Ishikawa (cell line): ENCODE results near the gene BMPER.

Experiments used
- CEBPB ChIP-seq: IDR thresholded peaks from 2 replicates; pipeline ENCODE4 v1.6.1; 2012
- CREB1 ChIP-seq: IDR thresholded peaks from 2 replicates; pipeline ENCODE4 v1.6.1; 2012; ENCODE audit warnings: low read depth
- EGR1 ChIP-seq: IDR thresholded peaks from 2 replicates; pipeline ENCODE4 v1.6.1; 2012
- EP300 ChIP-seq: IDR thresholded peaks from 2 replicates; pipeline ENCODE4 v1.6.1; 2012; ENCODE audit warnings: borderline replicate concordance
- FOXM1 ChIP-seq: IDR thresholded peaks from 2 replicates; pipeline ENCODE4 v1.6.1; 2012; ENCODE audit warnings: low read depth, borderline replicate concordance
- MAX ChIP-seq: IDR thresholded peaks from 2 replicates; pipeline ENCODE4 v1.6.1; 2012
- NFIC ChIP-seq: IDR thresholded peaks from 2 replicates; pipeline ENCODE4 v1.6.1; 2012
- RAD21 ChIP-seq: IDR thresholded peaks from 2 replicates; pipeline ENCODE4 v1.6.1; 2012; ENCODE audit warnings: low read depth
- REST ChIP-seq: IDR thresholded peaks from 2 replicates; pipeline ENCODE4 v1.6.1; 2012; ENCODE audit warnings: low read depth, mild to moderate bottlenecking
- TAF1 ChIP-seq: IDR thresholded peaks from 2 replicates; pipeline ENCODE4 v1.6.1; 2012; ENCODE audit warnings: low read depth, mild to moderate bottlenecking
- TCF12 ChIP-seq: IDR thresholded peaks from 2 replicates; pipeline ENCODE4 v1.6.1; 2012; ENCODE audit warnings: low read depth
- TEAD4 ChIP-seq: IDR thresholded peaks from 2 replicates; pipeline ENCODE4 v1.6.1; 2012
- USF1 ChIP-seq: IDR thresholded peaks from 2 replicates; pipeline ENCODE4 v1.6.1; 2012
- YY1 ChIP-seq: IDR thresholded peaks from 2 replicates; pipeline ENCODE4 v1.6.1; 2012; ENCODE audit warnings: low read depth
- ZBTB7A ChIP-seq: IDR thresholded peaks from 2 replicates; pipeline ENCODE4 v1.6.1; 2012; ENCODE audit warnings: low read depth

Gene BMPER

GRCh38 chr7:33887266-33887975 lies 17.9 kb upstream of the BMPER start:
- TF ChIP-seq CREB1 = no peak
- no peak for TF ChIP-seq USF1
- no peak for TF ChIP-seq TEAD4
- no peak for TF ChIP-seq MAX
- TF ChIP-seq NFIC = no peak
- no peak for TF ChIP-seq REST
- no peak for TF ChIP-seq EP300
- no peak for TF ChIP-seq TCF12
- TF ChIP-seq TAF1 = no peak

- TF ChIP-seq NFIC (no peak), TCF12 (no peak), EGR1 (no peak), FOXM1 (no peak), MAX (no peak), TAF1 (no peak), TEAD4 (no peak), CEBPB (no peak), EP300 (no peak), CREB1 (no peak), RAD21 (no peak), YY1 (no peak)
Measured at GRCh38 chr7:33888166-33888565, 17.2 kb upstream of the BMPER start.

- TF ChIP-seq ZBTB7A = no peak
- TF ChIP-seq CREB1 = no peak
- TF ChIP-seq TAF1 = no peak
- TF ChIP-seq EP300 = no peak
- TF ChIP-seq MAX = no peak
- no peak for TF ChIP-seq USF1
- no peak for TF ChIP-seq YY1
- no peak for TF ChIP-seq REST
- no peak for TF ChIP-seq TEAD4
- no peak for TF ChIP-seq EGR1
- no peak for TF ChIP-seq NFIC
- TF ChIP-seq TCF12 = no peak
- TF ChIP-seq FOXM1 = no peak
- no peak for TF ChIP-seq RAD21
- TF ChIP-seq CEBPB = no peak
Measured at GRCh38 chr7:33892945-33893344, 12.4 kb upstream of the BMPER start.

- no peak for TF ChIP-seq TCF12
- TF ChIP-seq TEAD4 = no peak
Measured at GRCh38 chr7:33893377-33893776, 12.0 kb upstream of the BMPER start.

GRCh38 chr7:33895025-33895804 lies 10.1 kb upstream of the BMPER start:
- TF ChIP-seq TAF1 (no peak), RAD21 (peak; percentile 67)

GRCh38 chr7:33900501-33900900 lies 4.8 kb upstream of the BMPER start:
- TF ChIP-seq MAX (no peak), NFIC (no peak), RAD21 (no peak)
